22Rv1 (cell line): ENCODE data around the gene TCERG1L.

Experiments used
- CTCF ChIP-seq: fragments of 450-650 bp; IDR thresholded peaks from 2 replicates; pipeline ENCODE4 v1.5.1; 2017; ENCODE audit warnings: mild to moderate bottlenecking
- ZFX ChIP-seq: fragments of 450-650 bp; IDR thresholded peaks from 2 replicates; pipeline ENCODE4 v1.6.1; 2017; ENCODE audit warnings: antibody characterized with exemption, borderline replicate concordance

DNA sequence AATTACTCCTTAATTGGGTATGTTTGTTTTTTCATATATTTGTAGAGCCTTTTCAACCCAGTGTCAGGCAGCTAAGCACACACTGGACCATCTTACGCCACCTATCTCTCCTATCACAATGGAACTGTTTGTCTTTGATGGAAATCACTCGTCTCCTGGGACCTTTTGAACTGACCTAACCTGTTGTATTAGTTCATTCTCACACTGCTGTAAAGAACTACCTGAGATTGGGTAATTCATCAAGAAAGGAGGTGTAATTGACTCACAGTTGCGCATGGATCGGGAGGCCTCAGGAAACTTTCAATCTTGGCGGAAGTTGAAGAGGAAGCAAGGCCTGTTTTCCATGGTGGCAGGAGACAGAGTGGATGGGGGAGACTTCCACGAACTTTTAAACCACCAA lies 182.0 kb downstream of the TCERG1L start:
- TF ChIP-seq CTCF: no peak
- TF ChIP-seq ZFX: no peak
